T47D (cell line): ENCODE measurements around the gene INF2.

Experiments
- DNase-seq, 2 experiments: peaks; one replicate each; pipeline versions ENCODE4 v3.0.0 to v3.0.0-alpha.2; 2011 to 2012; ENCODE audit warnings: low read depth in 1 of 2, low spot score in 1 of 2
- JUND ChIP-seq: IDR thresholded peaks from 2 replicates; pipeline ENCODE4 v1.6.1; 2012; ENCODE audit warnings: low read depth
- in situ Hi-C: cut with HindIII; loops from 2 replicates; pipeline ENCODE4 v1.10.0; 2016; ENCODE audit warnings: low sequenced_read_pairs, low pct_unique_long_range_greater_than_20kb

INF2 gene

GRCh38 chr14:104683653-104684448 is 5.6 kb upstream of the INF2 start:
- DNase-seq, result no peak
- no peak for TF ChIP-seq JUND
- in situ Hi-C loops, result no loop called here

- in situ Hi-C loops, result no loop called here
- TF ChIP-seq JUND, result no peak
- no peak for DNase-seq
Measured at GRCh38 chr14:104684449-104684821, 5.0 kb upstream of the INF2 start.

GRCh38 chr14:104685216-104685997 is 4.0 kb upstream of the INF2 start:
- no peak for TF ChIP-seq JUND
- no peak for DNase-seq
- in situ Hi-C loops, result no loop called here

- TF ChIP-seq JUND, result no peak
Measured at GRCh38 chr14:104685998-104686610, 3.3 kb upstream of the INF2 start.

GRCh38 chr14:104686624-104687517 is 2.5 kb upstream of the INF2 start:
- no peak for DNase-seq
- no peak for TF ChIP-seq JUND
- in situ Hi-C loops, result no loop called here

More at GRCh38 chr14:104685998-104686610, 3.3 kb upstream of the INF2 start:
- in situ Hi-C loops, result no loop called here
- no peak for DNase-seq

- no peak for TF ChIP-seq JUND
- in situ Hi-C loops, result no loop called here
- peak; percentile 82 to 90 for DNase-seq
Measured at GRCh38 chr14:104687601-104688504, 1.6 kb upstream of the INF2 start.

- no peak for DNase-seq
- in situ Hi-C loops, result no loop called here
- TF ChIP-seq JUND, result no peak
Measured at GRCh38 chr14:104688505-104689108, 811 bp upstream of the INF2 start.

GRCh38 chr14:104689881-104690711 is 678 bp downstream of the INF2 start:
- no peak for DNase-seq
- no peak for TF ChIP-seq JUND
- in situ Hi-C loops, result no loop called here

- in situ Hi-C loops, result no loop called here
- DNase-seq, result no peak
- no peak for TF ChIP-seq JUND
Measured at GRCh38 chr14:104690861-104691455, 1.5 kb downstream of the INF2 start.
